HG02623 (cell line): ENCODE results near the gene LAPTM5.

Source experiments
- ATAC-seq: cut with Tn5 transposase; IDR thresholded peaks from one replicate; pipeline ENCODE4 v1.9.1; 2021; ENCODE audit warnings: moderate library complexity; ENCODE audit not compliant: unreplicated experiment

Gene LAPTM5

GRCh38 chr1:30731109-30731805 is 26.3 kb downstream of the LAPTM5 start:
- ATAC-seq, result no peak

DNA sequence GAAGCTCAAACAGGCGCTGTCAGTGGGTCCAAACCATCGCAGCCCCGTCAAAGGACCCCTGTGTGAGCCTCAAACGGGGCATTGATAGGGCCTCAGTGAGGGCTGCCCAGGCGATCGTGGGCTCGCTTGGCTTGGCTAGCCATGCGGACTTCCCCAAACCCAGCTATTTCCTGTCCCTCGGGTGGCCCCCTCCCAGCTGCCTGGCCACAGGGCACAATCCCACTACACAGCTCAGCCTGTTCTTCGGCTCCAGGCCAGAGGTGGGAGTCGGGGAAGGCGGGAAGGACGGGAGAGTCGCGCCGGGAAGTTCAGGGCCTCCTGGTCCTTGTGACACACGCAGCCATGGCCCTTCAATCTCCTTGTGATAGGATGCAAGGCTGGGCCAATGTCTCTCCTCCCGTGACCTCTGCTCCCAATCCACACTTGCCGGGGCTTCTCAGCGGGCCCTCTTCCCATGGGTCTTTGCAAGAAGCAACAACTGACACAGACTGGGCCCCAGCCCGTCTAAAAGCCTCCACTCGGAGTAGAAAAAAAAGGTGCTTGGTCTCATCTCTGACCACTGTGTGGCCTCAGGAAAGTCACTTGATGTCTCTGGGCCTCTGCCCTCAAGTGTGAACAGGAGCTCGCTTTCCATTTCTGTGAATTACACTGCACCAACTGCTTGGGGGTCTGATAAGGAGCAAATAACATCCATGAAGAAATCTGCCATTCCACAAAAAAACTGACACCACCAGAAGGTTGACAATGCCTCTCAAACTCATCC is 27.0 kb downstream of the LAPTM5 start:
- ATAC-seq, result no peak

DNA sequence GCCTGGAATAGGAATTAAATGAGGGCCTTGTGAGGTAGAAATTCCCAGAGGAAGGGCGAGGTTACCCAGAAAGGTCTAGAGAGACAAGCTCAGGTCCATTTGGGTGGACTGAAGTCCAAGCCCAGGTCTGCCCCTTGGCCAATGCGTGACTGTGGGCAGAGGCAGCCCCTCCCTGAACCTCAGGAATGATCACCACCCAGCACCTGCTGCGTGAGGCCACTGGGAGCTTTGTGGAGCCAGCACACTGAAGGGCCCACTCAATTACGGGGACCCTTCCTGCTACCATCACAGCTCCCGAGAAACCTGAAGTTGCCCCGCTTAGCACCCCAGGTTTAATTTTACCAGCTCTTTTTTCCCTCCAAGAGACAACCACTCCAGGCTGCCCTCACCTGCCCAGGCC is 27.7 kb downstream of the LAPTM5 start:
- ATAC-seq, result no peak

DNA sequence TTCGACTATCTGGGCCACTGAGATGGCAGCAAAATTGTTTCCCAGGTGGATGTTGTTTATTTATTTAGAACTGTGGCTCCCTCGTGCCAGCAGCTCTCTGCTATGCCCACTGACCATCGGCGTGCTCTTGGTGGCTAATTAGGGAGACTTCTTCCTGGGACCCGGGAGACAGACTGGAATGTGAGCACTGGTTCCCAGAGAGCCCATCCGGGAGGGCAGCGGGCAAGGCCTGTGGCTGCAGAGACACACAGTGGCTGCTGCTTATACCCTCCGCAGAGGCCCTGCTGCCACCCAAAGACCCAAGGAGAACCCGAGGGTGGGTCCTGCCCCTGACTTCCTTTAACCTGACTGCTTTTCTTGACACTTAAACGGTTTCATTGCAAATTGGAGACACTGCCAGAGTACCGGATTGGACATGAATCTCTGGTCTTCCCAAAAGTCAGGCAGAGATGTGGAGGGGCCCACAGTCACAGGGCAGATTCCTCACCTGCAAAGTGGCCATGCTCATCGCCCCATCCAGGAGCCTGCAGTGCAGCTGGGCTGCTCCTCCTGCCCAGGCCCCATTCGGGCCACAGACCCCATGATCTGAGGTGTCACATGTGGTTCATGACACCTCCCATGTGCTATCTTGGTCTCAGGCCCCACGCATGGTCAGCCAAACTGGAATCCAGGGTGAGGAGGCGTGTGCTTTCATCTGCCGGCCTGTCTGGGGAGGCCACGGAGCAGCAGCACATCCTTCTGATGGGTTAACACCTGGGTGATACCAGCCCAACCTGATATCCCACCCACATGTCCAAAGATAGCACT is 28.5 kb downstream of the LAPTM5 start:
- no peak for ATAC-seq

DNA sequence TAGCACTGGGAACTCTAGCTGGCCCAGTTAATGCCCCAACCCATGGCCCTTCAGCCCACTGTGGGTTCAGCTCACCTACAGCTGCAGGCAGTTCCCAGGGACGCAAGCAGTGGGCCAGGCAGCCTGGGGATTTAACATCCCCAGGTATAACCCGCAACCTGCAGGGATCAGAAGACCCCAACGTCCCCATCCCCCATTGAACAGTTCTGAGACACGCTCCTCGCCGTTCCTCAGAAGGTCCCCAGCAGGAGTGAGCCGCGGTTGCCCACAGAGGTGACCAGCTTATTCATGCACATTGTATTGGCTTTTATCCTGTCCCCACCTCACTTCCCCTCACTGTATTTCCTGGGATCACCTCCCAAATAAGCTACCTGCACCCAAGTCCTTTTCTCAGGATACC is 29.2 kb downstream of the LAPTM5 start:
- no peak for ATAC-seq

DNA sequence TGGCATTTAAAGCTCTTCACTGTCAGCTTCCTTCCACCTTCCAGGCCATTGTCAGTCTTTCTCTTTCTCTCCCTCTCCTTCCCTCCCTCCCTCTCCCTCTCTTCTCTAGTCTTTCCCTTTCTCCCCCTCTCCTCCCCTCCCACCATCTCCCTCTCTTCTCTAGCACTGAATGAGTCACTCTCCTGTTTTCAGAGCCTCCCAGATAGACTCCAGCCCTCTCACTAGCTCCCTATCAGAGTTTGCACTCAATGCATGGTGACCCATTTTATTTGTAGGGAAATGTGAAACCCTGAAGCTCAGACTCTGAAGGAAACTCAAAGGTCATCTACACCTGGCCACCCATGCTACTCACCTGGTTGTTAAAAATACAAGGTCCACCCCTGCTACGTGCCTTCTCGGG is 29.8 kb downstream of the LAPTM5 start:
- ATAC-seq, result no peak

DNA sequence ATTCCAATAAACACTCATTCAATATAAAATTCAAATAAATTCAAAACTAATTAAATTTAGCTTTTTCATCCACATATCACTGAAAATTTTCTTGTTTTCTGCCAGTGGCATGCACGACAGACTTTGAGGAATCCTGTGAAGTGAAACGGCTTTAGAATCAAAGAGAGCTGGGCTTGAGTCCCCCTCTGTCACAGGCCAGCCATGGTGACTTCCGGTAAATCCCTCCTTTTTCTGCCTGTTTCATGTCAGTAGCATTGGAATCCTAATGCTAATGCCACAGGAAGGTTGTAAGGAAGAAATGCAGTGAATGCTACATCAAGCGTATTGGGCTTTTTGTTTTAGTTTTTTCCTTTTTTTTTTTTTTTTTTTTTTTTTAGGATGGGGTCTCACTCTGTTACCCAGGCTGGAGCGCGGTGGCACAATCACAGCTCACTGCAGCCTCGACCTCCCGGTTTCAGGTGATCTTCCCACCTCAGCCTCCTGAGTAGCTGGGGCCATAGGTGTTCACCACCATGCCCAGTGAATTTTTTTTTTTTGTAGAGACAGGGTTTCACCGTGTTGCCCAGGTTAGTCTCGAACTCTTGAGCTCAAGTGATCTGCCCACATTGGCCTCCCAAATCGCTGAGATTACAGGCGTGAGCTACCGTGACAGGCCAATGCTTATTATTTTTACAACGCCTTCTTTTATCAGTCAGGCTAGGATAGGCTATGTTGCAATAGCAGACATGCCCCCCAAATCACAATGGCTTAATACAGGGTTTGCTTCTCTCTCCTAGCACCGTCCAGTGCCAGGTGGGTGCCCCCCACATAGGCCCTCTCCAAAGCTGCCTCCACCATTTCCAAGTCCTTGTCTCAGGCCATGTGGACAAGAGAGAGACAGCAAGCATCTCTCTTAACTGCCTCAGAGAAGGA is 30.5 kb downstream of the LAPTM5 start:
- no peak for ATAC-seq

- ATAC-seq, result no peak
Observed at GRCh38 chr1:30726236-30726635, 31.3 kb downstream of the LAPTM5 start.

GRCh38 chr1:30725450-30726095 is 32.0 kb downstream of the LAPTM5 start:
- ATAC-seq, result no peak

- no peak for ATAC-seq
Observed at GRCh38 chr1:30724655-30725421, 32.7 kb downstream of the LAPTM5 start.

DNA sequence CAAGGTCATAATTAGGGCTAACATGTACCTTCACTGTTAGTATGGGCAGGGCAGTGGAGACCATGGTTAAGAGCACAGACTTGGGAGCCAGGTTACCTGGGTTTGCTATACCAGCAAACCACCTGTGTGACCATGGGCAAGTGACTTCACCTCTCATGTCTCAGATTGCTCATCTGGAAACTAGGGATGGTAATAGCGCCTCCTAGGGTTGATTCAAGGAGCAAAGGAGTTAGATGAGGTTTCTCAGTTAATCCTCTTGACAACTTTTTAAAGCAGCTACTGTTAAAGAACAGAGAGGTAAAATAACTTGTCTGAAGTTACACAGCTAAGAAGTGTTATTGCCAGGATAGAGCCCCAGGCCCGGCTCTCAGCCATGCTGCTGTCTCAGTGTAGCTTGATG is 33.4 kb downstream of the LAPTM5 start:
- ATAC-seq, result no peak

- ATAC-seq, result no peak
Observed at GRCh38 chr1:30723331-30723755, 34.2 kb downstream of the LAPTM5 start, which contains the start of gene MATN1. MATN1 (minus strand) TSS chr1:30723585; CDS start chr1:30723551, 34 bp downstream.

- no peak for ATAC-seq
Observed at GRCh38 chr1:30721812-30722537, 35.6 kb downstream of the LAPTM5 start.

DNA sequence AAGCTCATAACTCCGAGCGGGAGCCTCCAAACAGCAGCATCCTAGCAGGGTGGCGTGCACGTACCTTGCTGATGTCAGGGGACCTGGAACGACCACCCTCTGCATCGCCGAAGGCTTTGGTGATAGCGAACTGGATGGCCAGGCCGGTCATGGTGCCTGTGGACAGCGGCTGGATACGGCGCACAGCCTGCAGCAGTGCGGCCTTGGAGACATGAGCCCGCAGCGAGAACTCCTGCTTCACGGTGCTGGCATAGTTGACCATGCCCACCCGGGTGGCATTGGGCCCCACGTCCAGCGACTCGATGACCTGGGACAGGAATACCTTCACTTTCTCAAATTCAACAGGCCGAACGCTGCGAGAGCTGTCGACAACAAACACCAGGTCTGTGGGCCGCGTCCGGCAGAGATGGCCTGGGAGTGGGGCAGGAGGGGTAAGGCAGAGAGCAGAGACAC is 36.2 kb downstream of the LAPTM5 start:
- no peak for ATAC-seq

DNA sequence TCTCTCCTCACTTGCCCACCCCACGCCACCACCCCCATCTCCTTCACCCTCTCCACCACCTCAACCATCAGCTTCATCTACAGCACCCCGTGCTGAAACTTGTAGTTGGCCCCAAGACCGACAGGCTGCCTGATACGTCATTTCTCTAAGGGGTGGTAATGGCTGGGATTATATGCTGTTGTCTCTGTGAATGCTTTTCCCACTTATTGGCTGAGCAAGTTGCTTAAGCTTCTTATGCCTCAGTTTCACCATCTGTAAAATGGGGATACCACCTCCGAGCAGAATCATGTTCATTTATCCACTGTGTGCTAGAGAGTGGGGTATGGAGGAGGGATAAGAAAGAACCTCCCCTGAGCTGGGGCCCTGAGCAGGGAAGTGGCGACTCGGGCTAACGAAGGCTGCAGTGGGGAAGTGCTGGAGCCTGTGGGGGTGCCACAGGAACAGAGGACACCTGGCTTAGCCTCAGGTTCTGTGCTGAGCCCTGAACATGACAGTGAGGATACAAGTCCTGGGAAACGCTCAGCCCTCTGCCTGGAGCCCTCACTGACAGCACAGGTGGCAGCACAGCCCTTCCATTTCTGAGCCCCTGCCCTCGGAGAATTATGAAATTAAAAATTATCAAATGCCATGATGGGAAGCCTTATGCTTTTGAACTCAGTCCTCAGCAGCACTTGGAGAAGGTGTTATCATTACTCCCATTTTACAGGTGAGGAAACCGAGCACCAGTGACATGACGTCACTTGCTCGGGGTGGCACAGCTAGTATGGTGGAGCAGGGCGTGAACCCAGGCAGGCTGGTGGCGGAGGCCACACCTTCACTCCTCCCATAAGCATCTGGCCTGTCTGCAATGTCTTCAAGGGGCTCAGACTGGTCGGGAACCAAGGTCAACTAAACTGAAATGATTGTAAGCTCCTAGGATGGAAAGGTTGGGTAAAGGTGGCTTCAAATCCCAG is 37.0 kb downstream of the LAPTM5 start:
- ATAC-seq, result no peak

DNA sequence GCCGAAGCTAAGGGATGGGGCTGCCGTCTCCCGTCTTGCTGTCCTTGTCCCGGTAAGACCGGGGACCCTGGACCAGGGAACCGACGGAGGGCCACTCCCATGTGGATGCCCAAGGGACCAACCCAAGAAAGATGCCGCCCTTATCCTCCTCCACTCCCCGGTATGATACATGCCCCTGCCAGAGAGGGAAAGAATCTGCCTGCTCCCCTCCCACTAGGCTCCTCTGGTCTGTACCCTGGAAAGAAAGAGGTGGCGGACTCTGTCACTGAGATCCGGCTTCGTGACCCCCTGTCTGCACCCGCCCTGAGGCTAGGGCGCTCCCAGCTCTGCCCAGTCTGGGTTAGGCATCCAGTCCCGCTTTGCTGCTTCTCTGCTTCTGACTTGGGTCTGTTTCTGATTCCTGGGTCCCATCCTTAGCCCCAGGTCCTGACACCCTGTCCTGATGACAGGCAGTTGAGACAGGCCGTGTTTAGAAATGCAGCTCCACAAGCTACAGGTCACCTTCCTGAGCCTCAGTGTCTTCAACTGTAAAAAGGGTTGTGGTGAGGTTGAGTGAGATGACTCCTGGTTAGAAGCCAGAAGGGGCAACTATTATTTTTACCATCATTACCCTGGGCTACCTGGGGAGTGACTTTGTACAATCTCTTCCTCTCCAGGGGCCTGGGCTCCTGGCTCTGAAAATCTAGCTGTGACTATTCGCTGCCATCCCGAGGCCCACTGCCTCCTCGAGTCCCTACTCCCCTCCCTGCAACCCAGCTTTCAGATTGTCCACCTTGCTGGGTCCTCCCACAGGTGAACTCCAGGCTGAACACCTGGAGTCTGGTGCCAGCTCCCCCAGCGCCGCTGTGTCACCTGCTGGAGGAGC is 37.9 kb downstream of the LAPTM5 start:
- ATAC-seq, result no peak
